Naive thymus-derived CD8-positive, alpha-beta T cell (primary cell): ENCODE data around the gene PNMA8B. TPM values are rescaled to one million over a fixed set of nuclear protein-coding genes. Genes with fewer than 3 reads are reported as not detected.
A peak's percentile ranks its signal among the peaks of the same experiment; 100 is the strongest.

Source experiments
- ATAC-seq, 2 donors: fragments of 150-1000 bp; cut with Tn5 transposase in 1 of 2; sonication (Bioruptor Pico), chemical (Tn5 transposase) in 1 of 2; 1 replicate in 1 of 2; 2 replicates in 1 of 2; pipeline ENCODE4 v1.10.0; 2021; ENCODE audit warnings: mild to moderate bottlenecking in 2 of 2, moderate library complexity in 2 of 2
- POLR2A ChIA-PET: fragments of 350-600 bp; sonication (Branson Sonifier 250); formaldehyde crosslinking; loops from one replicate; lab custom pipeline; 2021; ENCODE audit warnings: antibody characterized with exemption; lab: Charles Lee
- DNase-seq, 10 donors: peaks; one replicate each; pipeline versions ENCODE4 v3.0.0 to v3.0.0-alpha.2; 2020 to 2022
- H3K27ac Mint-ChIP-seq, 10 donors: one replicate each; pipeline ENCODE4 v1.8.0; 2020 to 2022; ENCODE audit warnings: mild to moderate bottlenecking in 10 of 10, mixed read lengths in 10 of 10, moderate library complexity in 4 of 10, inconsistent platforms in 1 of 10
- H3K27me3 Mint-ChIP-seq, 5 donors: one replicate each; pipeline ENCODE4 v1.8.0; 2021 to 2022; ENCODE audit warnings: mixed read lengths in 5 of 5
- H3K36me3 Mint-ChIP-seq, 3 donors: one replicate each; pipeline ENCODE4 v1.8.0; 2020 to 2022; ENCODE audit warnings: mixed read lengths in 3 of 3, mild to moderate bottlenecking in 2 of 3, inconsistent platforms in 1 of 3
- H3K4me1 Mint-ChIP-seq, 4 donors: one replicate each; pipeline ENCODE4 v1.8.0; 2021 to 2022; ENCODE audit warnings: mixed read lengths in 4 of 4
- H3K4me3 Mint-ChIP-seq, 10 donors: one replicate each; pipeline ENCODE4 v1.8.0; 2020 to 2022; ENCODE audit warnings: mild to moderate bottlenecking in 10 of 10, mixed read lengths in 10 of 10, moderate library complexity in 6 of 10, inconsistent platforms in 1 of 10
- H3K9me3 Mint-ChIP-seq, 9 donors: one replicate each; pipeline ENCODE4 v1.8.0; 2020 to 2022; ENCODE audit warnings: mixed read lengths in 9 of 9, mild to moderate bottlenecking in 3 of 9, inconsistent platforms in 1 of 9, moderate library complexity in 1 of 9
- polyA plus RNA-seq, 3 donors: library from polyadenylated mRNA; unstranded; fragments of 300-500 nt; fragmentation: Illumina TruSeq; gene quantifications; one replicate each; pipeline ENCODE4 v1.2.3, GENCODE V29; 2021
- total RNA-seq, 8 experiments: library from RNA in 2 of 8; stranded (reverse) in 2 of 8; gene quantifications; one replicate each; pipeline ENCODE4 v1.2.3 and lab custom pipeline; 2021 to 2026

Gene PNMA8B
- total and polyA plus RNA-seq, 5 experiments from 2014 or later: 0.20 to 1.6 (median 1.1) TPM; not detected in 1

GRCh38 chr19:46493236-46494145 lies 2.2 kb downstream of the PNMA8B start:
- POLR2A ChIA-PET: interaction anchor here (0.6 kb wide), 1 partner anchor 47 kb away, joined by 5 read pairs; no protein-coding TSS in a partner anchor
- DNase-seq (peak in 7 of 10 donors; percentile 28 to 79 (median 42)), ATAC-seq (peak; percentile 56 to 63)
- peak overlapping the region in 6 of 10 donors; percentile 79 to 90 (median 90) for H3K27ac Mint-ChIP-seq
- H3K27me3 Mint-ChIP-seq: peaks cover 32 to 70% (median 44%) of the 10 kb centered on the region in 5 donors
- no peaks in the 10 kb centered on the region for H3K36me3 Mint-ChIP-seq
- peaks cover 19 to 63% (median 29%) of the 10 kb centered on the region in 4 donors for H3K4me1 Mint-ChIP-seq
- H3K4me3 Mint-ChIP-seq: peak overlapping the region; percentile 70 to 92 (median 84)
- H3K9me3 Mint-ChIP-seq: no peaks in the 10 kb centered on the region

- DNase-seq (no peak), ATAC-seq (peak; percentile 22 to 26)
- Mint-ChIP-seq H3K4me3 (peak overlapping the region in 7 of 10 donors; percentile 12 to 89 (median 85)), H3K9me3 (no peaks in the 10 kb centered on the region), H3K36me3 (no peaks in the 10 kb centered on the region), H3K27me3 (peaks cover 35 to 73% (median 46%) of the 10 kb centered on the region in 5 donors), H3K27ac (peak overlapping the region in 4 of 10 donors; percentile 4 to 86 (median 33)), H3K4me1 (peaks cover 20 to 69% (median 33%) of the 10 kb centered on the region in 4 donors)
- POLR2A ChIA-PET: interaction anchor here (0.6 kb wide), 1 partner anchor 48 kb away, joined by 5 read pairs; no protein-coding TSS in a partner anchor
These were observed 2.8 kb downstream of the PNMA8B start for GRCh38 chr19:46492841-46493235.

GRCh38 chr19:46491975-46492682 lies 3.5 kb downstream of the PNMA8B start:
- peak overlapping the region in 7 of 10 donors; percentile 40 to 89 (median 69) for H3K4me3 Mint-ChIP-seq
- DNase-seq: no peak
- H3K36me3 Mint-ChIP-seq: no peaks in the 10 kb centered on the region
- no peaks in the 10 kb centered on the region for H3K9me3 Mint-ChIP-seq
- POLR2A ChIA-PET: no interaction called here
- H3K27ac Mint-ChIP-seq: peak overlapping the region in 4 of 10 donors; percentile 14 to 79 (median 58)
- peaks cover 35 to 79% (median 50%) of the 10 kb centered on the region in 5 donors for H3K27me3 Mint-ChIP-seq
- peaks cover 22 to 76% (median 39%) of the 10 kb centered on the region in 4 donors for H3K4me1 Mint-ChIP-seq
- ATAC-seq: no peak

GRCh38 chr19:46490774-46491173 lies 4.9 kb downstream of the PNMA8B start:
- H3K9me3 Mint-ChIP-seq: no peaks in the 10 kb centered on the region
- DNase-seq (no peak), ATAC-seq (no peak)
- H3K36me3 Mint-ChIP-seq: no peaks in the 10 kb centered on the region
- peak overlapping the region in 3 of 10 donors; percentile 26 to 58 (median 49) for H3K4me3 Mint-ChIP-seq
- peak overlapping the region in 1 of 10 donors; percentile 72 for H3K27ac Mint-ChIP-seq
- H3K4me1 Mint-ChIP-seq: peaks cover 22 to 81% (median 43%) of the 10 kb centered on the region in 4 donors
- POLR2A ChIA-PET: interaction anchor here (0.6 to 1.2 kb wide), 3 partner anchors 15 to 121 kb away, joined by 3 to 5 read pairs (median 4); no protein-coding TSS in a partner anchor
- peaks cover 39 to 92% (median 55%) of the 10 kb centered on the region in 5 donors for H3K27me3 Mint-ChIP-seq

- H3K27me3 Mint-ChIP-seq: peaks cover 45 to 90% (median 63%) of the 10 kb centered on the region in 5 donors
- H3K36me3 Mint-ChIP-seq: no peaks in the 10 kb centered on the region
- H3K27ac Mint-ChIP-seq: no peak overlapping the region
- peaks cover 21 to 73% (median 42%) of the 10 kb centered on the region in 4 donors for H3K4me1 Mint-ChIP-seq
- DNase-seq: no peak
- H3K4me3 Mint-ChIP-seq: peak overlapping the region in 7 of 10 donors; percentile 26 to 78 (median 54)
- no peaks in the 10 kb centered on the region for H3K9me3 Mint-ChIP-seq
- ATAC-seq: peak; percentile 29 to 33
- POLR2A ChIA-PET: interaction anchor here (0.6 to 1.2 kb wide), 4 partner anchors 16 to 34 kb away, joined by 3 to 5 read pairs (median 4); no protein-coding TSS in a partner anchor
These were observed 6.0 kb downstream of the PNMA8B start for GRCh38 chr19:46489445-46490272.

GRCh38 chr19:46488551-46488950 lies 7.1 kb downstream of the PNMA8B start:
- Mint-ChIP-seq H3K27ac (peak overlapping the region in 3 of 10 donors; percentile 4 to 90 (median 87)), H3K36me3 (no peaks in the 10 kb centered on the region), H3K4me1 (peaks cover 15 to 63% (median 36%) of the 10 kb centered on the region in 4 donors), H3K27me3 (peaks cover 44 to 84% (median 60%) of the 10 kb centered on the region in 5 donors), H3K4me3 (peak overlapping the region in 4 of 10 donors; percentile 11 to 69 (median 48)), H3K9me3 (no peaks in the 10 kb centered on the region)
- ATAC-seq (no peak), DNase-seq (no peak)
- POLR2A ChIA-PET: no interaction called here

GRCh38 chr19:46487802-46488445 lies 7.7 kb downstream of the PNMA8B start:
- Mint-ChIP-seq H3K9me3 (no peaks in the 10 kb centered on the region), H3K27ac (peak overlapping the region in 2 of 10 donors; percentile 19 to 57), H3K27me3 (peaks cover 44 to 80% (median 62%) of the 10 kb centered on the region in 5 donors), H3K4me1 (peaks cover 15 to 57% (median 34%) of the 10 kb centered on the region in 4 donors), H3K36me3 (no peaks in the 10 kb centered on the region), H3K4me3 (peak overlapping the region in 2 of 10 donors; percentile 31 to 47)
- peak; percentile 56 to 82 (median 74) for DNase-seq
- peak; percentile 71 to 81 for ATAC-seq
- POLR2A ChIA-PET: interaction anchor here (0.6 to 1.1 kb wide), 2 partner anchors 79 to 86 kb away, joined by 3 to 7 read pairs; no protein-coding TSS in a partner anchor

GRCh38 chr19:46487178-46487801 lies 8.4 kb downstream of the PNMA8B start:
- H3K27me3 Mint-ChIP-seq: peaks cover 44 to 79% (median 66%) of the 10 kb centered on the region in 5 donors
- peak overlapping the region in 3 of 10 donors; percentile 15 to 58 (median 50) for H3K4me3 Mint-ChIP-seq
- POLR2A ChIA-PET: interaction anchor here (0.6 to 1.1 kb wide), 2 partner anchors 78 to 86 kb away, joined by 3 to 7 read pairs; no protein-coding TSS in a partner anchor
- ATAC-seq (no peak), DNase-seq (no peak)
- no peaks in the 10 kb centered on the region for H3K9me3 Mint-ChIP-seq
- H3K4me1 Mint-ChIP-seq: peaks cover 15 to 54% (median 33%) of the 10 kb centered on the region in 4 donors
- no peaks in the 10 kb centered on the region for H3K36me3 Mint-ChIP-seq
- H3K27ac Mint-ChIP-seq: peak overlapping the region in 1 of 10 donors; percentile 18

- Mint-ChIP-seq H3K27me3 (peaks cover 38 to 79% (median 64%) of the 10 kb centered on the region in 5 donors), H3K36me3 (no peaks in the 10 kb centered on the region), H3K4me3 (no peak overlapping the region), H3K27ac (no peak overlapping the region), H3K9me3 (no peaks in the 10 kb centered on the region), H3K4me1 (peaks cover 15 to 47% (median 29%) of the 10 kb centered on the region in 4 donors)
- no peak for DNase-seq
- POLR2A ChIA-PET: no interaction called here
- no peak for ATAC-seq
These were observed 9.3 kb downstream of the PNMA8B start for GRCh38 chr19:46486358-46486757.

- peaks cover 32 to 73% (median 59%) of the 10 kb centered on the region in 5 donors for H3K27me3 Mint-ChIP-seq
- no peaks in the 10 kb centered on the region for H3K9me3 Mint-ChIP-seq
These were observed 11.0 kb downstream of the PNMA8B start for GRCh38 chr19:46484656-46485055.

More at GRCh38 chr19:46484656-46485055, 11.0 kb downstream of the PNMA8B start:
- ATAC-seq: no peak
- POLR2A ChIA-PET: interaction anchor here (0.7 kb wide), 1 partner anchor 84 kb away, joined by 3 read pairs; no protein-coding TSS in a partner anchor
- Mint-ChIP-seq H3K4me3 (no peak overlapping the region), H3K36me3 (no peaks in the 10 kb centered on the region), H3K27ac (no peak overlapping the region), H3K4me1 (peaks cover 11 to 30% (median 21%) of the 10 kb centered on the region in 4 donors)
- no peak for DNase-seq
